MCF 10A (cell line): ENCODE measurements around the gene PROK1. TPM values are rescaled to one million over a fixed set of nuclear protein-coding genes. Genes with fewer than 3 reads are reported as not detected.

Experiments used
- BruUV-seq: library from RNA; stranded (reverse); fragments of 400-500 nt; replicated peaks from 2 replicates; lab custom pipeline; 2021; lab: Mats Ljungman, UMichigan
- CTCF ChIA-PET: fragments of 300-600 bp; sonication (Branson Sonifier 250); formaldehyde crosslinking; extraction: SDS; loops from one replicate; lab custom pipeline; 2021; ENCODE audit warnings: antibody characterized with exemption, inconsistent platforms; lab: Yijun Ruan, JAX
- POLR2A ChIA-PET: fragments of 300-600, 350-650 bp; sonication (Branson Sonifier 250); formaldehyde crosslinking; extraction: SDS; loops from one replicate; lab custom pipeline; 2020; ENCODE audit warnings: antibody characterized with exemption, inconsistent platforms; lab: Yijun Ruan, JAX
- DNase-seq: peaks from one replicate; pipeline ENCODE4 v3.0.0-alpha.2; 2018; ENCODE audit not compliant: unreplicated experiment
- H3K27ac Mint-ChIP-seq: one replicate; pipeline ENCODE4 v1.8.0; 2022; ENCODE audit warnings: mild to moderate bottlenecking, low read depth, mixed read lengths; ENCODE audit not compliant: unreplicated experiment
- H3K27me3 Mint-ChIP-seq: one replicate; pipeline ENCODE4 v1.8.0; 2022; ENCODE audit warnings: mixed read lengths; ENCODE audit not compliant: insufficient read depth, unreplicated experiment
- H3K36me3 Mint-ChIP-seq: one replicate; pipeline ENCODE4 v1.8.0; 2022; ENCODE audit warnings: mild to moderate bottlenecking, moderate library complexity, mixed read lengths; ENCODE audit not compliant: insufficient read depth, unreplicated experiment
- H3K4me1 Mint-ChIP-seq: one replicate; pipeline ENCODE4 v1.8.0; 2022; ENCODE audit warnings: mixed read lengths; ENCODE audit not compliant: insufficient read depth, unreplicated experiment
- H3K4me3 Mint-ChIP-seq: one replicate; pipeline ENCODE4 v1.8.0; 2022; ENCODE audit warnings: mild to moderate bottlenecking, moderate library complexity, mixed read lengths; ENCODE audit not compliant: unreplicated experiment
- H3K9me3 Mint-ChIP-seq: one replicate; pipeline ENCODE4 v1.8.0; 2022; ENCODE audit warnings: mixed read lengths; ENCODE audit not compliant: unreplicated experiment
- intact Hi-C: fragments of 100-400 bp; cut with micrococcal nuclease; formaldehyde crosslinking; loops from 2 replicates; pipeline ENCODE4 v1.14.1; 2022
- total RNA-seq: library from RNA; stranded (reverse); gene quantifications from 2 replicates; pipeline ENCODE4 v1.2.3, GENCODE V29; 2022
- TF ChIP-seq, protein P1 (sequence below): fragments of 200-600 bp; IDR thresholded peaks from one replicate; pipeline ENCODE4 v1.8.0; 2022; ENCODE audit warnings: antibody characterized with exemption, mild to moderate bottlenecking; ENCODE audit not compliant: unreplicated experiment

The PROK1 gene
- total RNA-seq, 1 experiment from 2014 or later: not detected

- TF ChIP-seq, protein P1, sequence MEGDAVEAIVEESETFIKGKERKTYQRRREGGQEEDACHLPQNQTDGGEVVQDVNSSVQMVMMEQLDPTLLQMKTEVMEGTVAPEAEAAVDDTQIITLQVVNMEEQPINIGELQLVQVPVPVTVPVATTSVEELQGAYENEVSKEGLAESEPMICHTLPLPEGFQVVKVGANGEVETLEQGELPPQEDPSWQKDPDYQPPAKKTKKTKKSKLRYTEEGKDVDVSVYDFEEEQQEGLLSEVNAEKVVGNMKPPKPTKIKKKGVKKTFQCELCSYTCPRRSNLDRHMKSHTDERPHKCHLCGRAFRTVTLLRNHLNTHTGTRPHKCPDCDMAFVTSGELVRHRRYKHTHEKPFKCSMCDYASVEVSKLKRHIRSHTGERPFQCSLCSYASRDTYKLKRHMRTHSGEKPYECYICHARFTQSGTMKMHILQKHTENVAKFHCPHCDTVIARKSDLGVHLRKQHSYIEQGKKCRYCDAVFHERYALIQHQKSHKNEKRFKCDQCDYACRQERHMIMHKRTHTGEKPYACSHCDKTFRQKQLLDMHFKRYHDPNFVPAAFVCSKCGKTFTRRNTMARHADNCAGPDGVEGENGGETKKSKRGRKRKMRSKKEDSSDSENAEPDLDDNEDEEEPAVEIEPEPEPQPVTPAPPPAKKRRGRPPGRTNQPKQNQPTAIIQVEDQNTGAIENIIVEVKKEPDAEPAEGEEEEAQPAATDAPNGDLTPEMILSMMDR: no peak
- H3K4me3 Mint-ChIP-seq: no peak overlapping the region
- ChIA-PET CTCF (interaction anchor here (6.4 kb wide), 1 partner anchor 10 kb away, joined by 35 read pairs; no protein-coding TSS in a partner anchor), POLR2A (no interaction called here)
- H3K9me3 Mint-ChIP-seq: no peaks in the 10 kb centered on the region
- no peak overlapping the region for H3K27ac Mint-ChIP-seq
- H3K27me3 Mint-ChIP-seq: peaks cover 36% of the 10 kb centered on the region
- DNase-seq: no peak
- no peaks in the 10 kb centered on the region for H3K4me1 Mint-ChIP-seq
- no peaks in the 10 kb centered on the region for H3K36me3 Mint-ChIP-seq
- intact Hi-C loops: no loop called here
- no TSS peak for BruUV-seq
Measured at GRCh38 chr1:110506541-110506940, 55.6 kb downstream of the PROK1 start.

Other genes starting within 250 kb of the PROK1 start
- 1.1 and 1.3 TPM in 2 replicates for gene KCNC4, start 240.8 kb upstream of the PROK1 start, total RNA-seq
- gene RBM15, start 111.8 kb upstream of the PROK1 start, total RNA-seq: 31.4 and 35.9 TPM in 2 replicates
- gene SLC16A4, start 60.1 kb upstream of the PROK1 start, total RNA-seq: 9.8 and 11.0 TPM in 2 replicates
- 111 and 127 TPM in 2 replicates for gene LAMTOR5, start 43.5 kb upstream of the PROK1 start, total RNA-seq
- gene KCNA10, start 68.0 kb downstream of the PROK1 start, total RNA-seq: not detected in 2 replicates
- gene KCNA2, start 155.2 kb downstream of the PROK1 start, total RNA-seq: not detected in 2 replicates
- not detected in 2 replicates for gene KCNA3, start 223.8 kb downstream of the PROK1 start, total RNA-seq